ENCODE results near the gene ARSB.

DNA sequence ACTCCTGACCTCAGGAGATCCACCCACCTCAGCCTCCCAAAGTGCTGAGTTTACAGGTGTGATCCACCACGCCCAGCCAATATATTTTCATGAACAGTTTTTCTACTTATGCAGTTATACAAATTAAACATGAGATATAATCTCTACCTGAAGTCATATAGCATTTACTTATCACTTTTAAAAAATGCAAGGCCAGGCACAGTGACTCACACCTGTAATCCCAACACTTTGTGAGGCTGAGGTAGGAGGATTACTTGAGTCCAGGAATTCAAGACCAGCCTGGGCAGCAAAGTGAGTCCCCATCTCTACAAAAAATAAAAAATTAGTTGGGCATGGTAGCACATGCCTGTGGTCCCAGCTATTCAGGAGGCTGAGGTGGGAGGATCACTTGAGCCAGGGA is 171.8 kb downstream of the ARSB start:
- TF ChIP-seq CTCF (IDR thresholded peaks at IDR 0.05; ENCODE audit: insufficient read depth, low read length) = no peak
- TF ChIP-seq GABPA (IDR thresholded peaks at IDR 0.05; ENCODE audit: low read depth) = no peak
- TF ChIP-seq, protein P1, sequence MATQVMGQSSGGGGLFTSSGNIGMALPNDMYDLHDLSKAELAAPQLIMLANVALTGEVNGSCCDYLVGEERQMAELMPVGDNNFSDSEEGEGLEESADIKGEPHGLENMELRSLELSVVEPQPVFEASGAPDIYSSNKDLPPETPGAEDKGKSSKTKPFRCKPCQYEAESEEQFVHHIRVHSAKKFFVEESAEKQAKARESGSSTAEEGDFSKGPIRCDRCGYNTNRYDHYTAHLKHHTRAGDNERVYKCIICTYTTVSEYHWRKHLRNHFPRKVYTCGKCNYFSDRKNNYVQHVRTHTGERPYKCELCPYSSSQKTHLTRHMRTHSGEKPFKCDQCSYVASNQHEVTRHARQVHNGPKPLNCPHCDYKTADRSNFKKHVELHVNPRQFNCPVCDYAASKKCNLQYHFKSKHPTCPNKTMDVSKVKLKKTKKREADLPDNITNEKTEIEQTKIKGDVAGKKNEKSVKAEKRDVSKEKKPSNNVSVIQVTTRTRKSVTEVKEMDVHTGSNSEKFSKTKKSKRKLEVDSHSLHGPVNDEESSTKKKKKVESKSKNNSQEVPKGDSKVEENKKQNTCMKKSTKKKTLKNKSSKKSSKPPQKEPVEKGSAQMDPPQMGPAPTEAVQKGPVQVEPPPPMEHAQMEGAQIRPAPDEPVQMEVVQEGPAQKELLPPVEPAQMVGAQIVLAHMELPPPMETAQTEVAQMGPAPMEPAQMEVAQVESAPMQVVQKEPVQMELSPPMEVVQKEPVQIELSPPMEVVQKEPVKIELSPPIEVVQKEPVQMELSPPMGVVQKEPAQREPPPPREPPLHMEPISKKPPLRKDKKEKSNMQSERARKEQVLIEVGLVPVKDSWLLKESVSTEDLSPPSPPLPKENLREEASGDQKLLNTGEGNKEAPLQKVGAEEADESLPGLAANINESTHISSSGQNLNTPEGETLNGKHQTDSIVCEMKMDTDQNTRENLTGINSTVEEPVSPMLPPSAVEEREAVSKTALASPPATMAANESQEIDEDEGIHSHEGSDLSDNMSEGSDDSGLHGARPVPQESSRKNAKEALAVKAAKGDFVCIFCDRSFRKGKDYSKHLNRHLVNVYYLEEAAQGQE (IDR thresholded peaks at IDR 0.05; ENCODE audit: insufficient replicate concordance, low read depth) = no peak
